ENCODE data around the gene TRPC6. TPM values are rescaled to one million over a fixed set of nuclear protein-coding genes. Genes with fewer than 3 reads are reported as not detected.

TRPC6 gene
- total RNA-seq, 1 experiment from 2014 or later = 1.3 TPM

- Mint-ChIP-seq H3K36me3 (no peaks in the 10 kb centered on the region), H3K27ac (no peak overlapping the region), H3K9me3 (peaks cover 4% of the 10 kb centered on the region; the same call in 1 of the 2 replicates), H3K4me1 (no peaks in the 10 kb centered on the region), H3K27me3 (ENCODE audit: low read depth) (no peaks in the 10 kb centered on the region), H3K4me3 (no peak overlapping the region)
- POLR2A ChIA-PET = no interaction called here
- CTCF ChIA-PET = no interaction called here
- TF ChIP-seq ZNF263 (CRISPR knock-in tag; IDR thresholded peaks at IDR 0.05; ENCODE audit: low read depth) (no peak), SMAD4 (CRISPR knock-in tag; IDR thresholded peaks at IDR 0.05) (no peak), PRRX2 (CRISPR knock-in tag; IDR thresholded peaks at IDR 0.05) (no peak)
- ATAC-seq = no peak
- DNase-seq (ENCODE audit: low spot score) = no peak
Measured at GRCh38 chr11:101600924-101601323, 17.1 kb upstream of the TRPC6 start.

GRCh38 chr11:101586965-101587364 is 3.2 kb upstream of the TRPC6 start:
- no peak overlapping the region for H3K27ac Mint-ChIP-seq
- peaks cover 34% of the 10 kb centered on the region for H3K27me3 Mint-ChIP-seq (ENCODE audit: low read depth)
- ATAC-seq (no peak), DNase-seq (ENCODE audit: low spot score) (no peak)
- no peak overlapping the region for H3K4me3 Mint-ChIP-seq
- H3K4me1 Mint-ChIP-seq = peaks cover 20% of the 10 kb centered on the region
- no peak for TF ChIP-seq ZSCAN18 (CRISPR knock-in tag; IDR thresholded peaks at IDR 0.05)
- TF ChIP-seq SMAD3 (CRISPR knock-in tag; IDR thresholded peaks at IDR 0.05; ENCODE audit: borderline replicate concordance) = no peak
- TF ChIP-seq OVOL2 (CRISPR knock-in tag; IDR thresholded peaks at IDR 0.05; ENCODE audit: borderline replicate concordance) = no peak
- TF ChIP-seq NR2C2 (CRISPR knock-in tag; IDR thresholded peaks at IDR 0.05) = no peak
- no peak for TF ChIP-seq NFATC4 (CRISPR knock-in tag; IDR thresholded peaks at IDR 0.05)
- no peak for TF ChIP-seq ZNF512 (CRISPR knock-in tag; IDR thresholded peaks at IDR 0.05; ENCODE audit: borderline replicate concordance)
- TF ChIP-seq USF1 (CRISPR knock-in tag; IDR thresholded peaks at IDR 0.05) = no peak
- ChIA-PET CTCF (interaction anchor here (1.5 kb wide), 1 partner anchor 275 kb away, joined by 3 read pairs; no protein-coding TSS in a partner anchor), POLR2A (no interaction called here)
- no peaks in the 10 kb centered on the region for H3K9me3 Mint-ChIP-seq
- no peaks in the 10 kb centered on the region for H3K36me3 Mint-ChIP-seq

- Mint-ChIP-seq H3K27ac (no peak overlapping the region), H3K27me3 (ENCODE audit: low read depth) (peaks cover 48% of the 10 kb centered on the region), H3K4me3 (no peak overlapping the region; the same call in 1 of the 2 replicates), H3K36me3 (no peaks in the 10 kb centered on the region), H3K4me1 (peaks cover 20% of the 10 kb centered on the region), H3K9me3 (peaks cover 3% of the 10 kb centered on the region)
- ATAC-seq (no peak), DNase-seq (ENCODE audit: low spot score) (no peak)
- TF ChIP-seq EMX1 (CRISPR knock-in tag; IDR thresholded peaks at IDR 0.05) = no peak
- no peak for TF ChIP-seq NFYB (CRISPR knock-in tag; conservative IDR thresholded peaks at IDR 0.05; ENCODE audit: low read depth)
- TF ChIP-seq ZNF416 (CRISPR knock-in tag; IDR thresholded peaks at IDR 0.05) = no peak
- TF ChIP-seq FOXJ3 (CRISPR knock-in tag; IDR thresholded peaks at IDR 0.05; ENCODE audit: borderline replicate concordance) = no peak
- TF ChIP-seq JAZF1 (CRISPR knock-in tag; IDR thresholded peaks at IDR 0.05) = no peak
- no peak for TF ChIP-seq OVOL2 (CRISPR knock-in tag; IDR thresholded peaks at IDR 0.05; ENCODE audit: borderline replicate concordance)
- no peak for TF ChIP-seq MYBL2 (CRISPR knock-in tag; IDR thresholded peaks at IDR 0.05)
- no peak for TF ChIP-seq SOX15 (CRISPR knock-in tag; IDR thresholded peaks at IDR 0.05)
- no peak for TF ChIP-seq ZBTB21 (CRISPR knock-in tag; IDR thresholded peaks at IDR 0.05; ENCODE audit: borderline replicate concordance)
- TF ChIP-seq TEAD1 (CRISPR knock-in tag; IDR thresholded peaks at IDR 0.05) = no peak
- TF ChIP-seq ATF2 (CRISPR knock-in tag; IDR thresholded peaks at IDR 0.05; ENCODE audit: borderline replicate concordance, low read depth) = no peak
- no peak for TF ChIP-seq CTCF (IDR thresholded peaks at IDR 0.05)
- no peak for TF ChIP-seq E2F5 (CRISPR knock-in tag; IDR thresholded peaks at IDR 0.05)
- ChIA-PET CTCF (interaction anchor here (1.5 kb wide), 1 partner anchor 276 kb away, joined by 4 read pairs; no protein-coding TSS in a partner anchor), POLR2A (no interaction called here)
Measured at GRCh38 chr11:101584655-101585054, 848 bp upstream of the TRPC6 start.

All from WTC11 (cell line).